ENCODE measurements around the gene RERE.

RERE gene

DNA sequence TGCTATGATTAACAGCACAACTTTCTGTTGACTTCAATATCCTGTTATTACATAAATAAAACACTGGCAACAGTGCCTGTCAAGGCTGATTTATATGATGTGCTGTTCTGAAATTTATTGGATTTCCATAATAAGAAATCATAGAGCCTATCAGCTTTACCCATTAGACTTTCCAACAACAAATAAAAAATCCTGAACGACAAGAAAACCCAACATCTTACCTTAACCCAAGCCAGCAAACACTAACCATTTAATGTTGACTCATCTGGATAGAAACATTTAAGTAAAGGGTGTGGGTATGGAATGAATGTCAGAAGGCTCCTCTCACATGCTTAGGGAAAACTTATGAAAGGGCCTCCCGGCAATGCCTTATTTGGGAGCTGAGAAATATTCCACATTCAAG, 334.5 kb downstream of the RERE start:
- TF ChIP-seq CTCF (IDR thresholded peaks at IDR 0.05; ENCODE audit: extremely low read depth, insufficient read depth, missing control alignments), result no peak
- in situ Hi-C loops (cut with MboI; ENCODE audit: low pct_unique_long_range_greater_than_20kb, low sequenced_read_pairs, unreplicated experiment), result no loop called here
- DNase-seq (ENCODE audit: low spot score), result no peak

- in situ Hi-C loops (cut with MboI; ENCODE audit: low pct_unique_long_range_greater_than_20kb, low sequenced_read_pairs, unreplicated experiment), result no loop called here
- TF ChIP-seq CTCF (IDR thresholded peaks at IDR 0.05; ENCODE audit: extremely low read depth, insufficient read depth, missing control alignments), result no peak
These were observed 335.6 kb downstream of the RERE start for GRCh38 chr1:8481650-8482380.

GRCh38 chr1:8478566-8478965, 338.9 kb downstream of the RERE start:
- no peak for TF ChIP-seq CTCF (IDR thresholded peaks at IDR 0.05; ENCODE audit: extremely low read depth, insufficient read depth, missing control alignments)
- DNase-seq (ENCODE audit: low spot score), result no peak
- in situ Hi-C loops (cut with MboI; ENCODE audit: low pct_unique_long_range_greater_than_20kb, low sequenced_read_pairs, unreplicated experiment), result no loop called here

More at GRCh38 chr1:8481650-8482380, 335.6 kb downstream of the RERE start:
- DNase-seq (ENCODE audit: low spot score), result no peak

DNA sequence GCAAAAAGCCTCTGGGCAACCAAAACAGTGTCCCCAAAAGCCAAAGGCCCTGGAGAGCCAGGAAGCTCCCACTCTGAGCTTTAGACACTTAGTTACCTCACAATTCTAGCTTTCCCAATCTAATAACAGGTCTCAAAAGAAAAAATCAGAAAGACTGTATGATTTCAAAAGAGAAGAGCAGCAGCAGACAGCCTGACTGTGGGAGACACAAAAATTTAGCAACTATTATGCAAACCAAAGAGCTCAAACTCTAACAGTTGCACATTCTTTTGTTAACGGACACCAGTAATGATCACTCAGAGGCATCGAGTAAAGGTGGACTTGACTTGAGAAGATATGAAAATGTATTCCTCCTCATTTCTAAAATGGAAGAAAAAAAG, 339.5 kb downstream of the RERE start:
- TF ChIP-seq CTCF (IDR thresholded peaks at IDR 0.05; ENCODE audit: extremely low read depth, insufficient read depth, missing control alignments), result no peak
- DNase-seq (ENCODE audit: low spot score), result no peak
- in situ Hi-C loops (cut with MboI; ENCODE audit: low pct_unique_long_range_greater_than_20kb, low sequenced_read_pairs, unreplicated experiment), result no loop called here

DNA sequence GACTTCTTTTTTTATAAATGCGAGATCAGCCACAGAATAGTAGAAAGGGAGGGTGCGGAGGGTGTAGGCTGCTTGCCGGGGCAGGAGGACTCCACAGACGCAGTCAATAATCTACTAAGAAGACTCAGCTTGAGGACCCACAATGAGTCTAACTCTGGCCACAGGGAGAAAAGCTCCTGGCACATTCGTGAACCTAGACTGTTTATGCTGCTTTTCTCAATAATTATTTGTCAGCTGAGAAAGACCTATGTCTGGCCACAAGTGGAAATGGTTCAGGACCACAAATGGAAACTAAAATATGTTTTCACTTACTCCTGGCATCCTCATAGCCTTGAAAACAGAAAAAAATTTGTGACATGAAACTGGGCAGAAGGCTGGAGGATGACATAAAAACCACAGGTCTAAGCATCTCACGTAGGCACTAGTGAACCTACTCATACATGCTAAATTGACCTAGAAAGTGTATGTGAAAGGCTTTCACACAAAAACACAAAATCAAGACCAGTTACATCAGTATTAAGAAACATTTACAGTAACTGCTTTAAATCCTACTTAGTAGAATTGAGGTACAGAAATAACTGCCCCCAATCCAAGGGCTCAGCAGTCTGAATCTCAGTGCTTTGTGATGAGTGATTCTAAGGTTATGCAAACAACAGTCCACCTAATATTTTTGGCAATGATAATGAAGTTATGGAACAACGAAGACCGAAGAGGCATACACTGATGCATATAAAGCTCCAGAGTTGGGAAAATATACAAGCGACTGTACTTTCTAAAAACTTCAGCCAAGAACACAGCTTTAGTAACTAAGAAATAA, 340.1 kb downstream of the RERE start:
- no peak for DNase-seq (ENCODE audit: low spot score)
- in situ Hi-C loops (cut with MboI; ENCODE audit: low pct_unique_long_range_greater_than_20kb, low sequenced_read_pairs, unreplicated experiment), result no loop called here
- no peak for TF ChIP-seq CTCF (IDR thresholded peaks at IDR 0.05; ENCODE audit: extremely low read depth, insufficient read depth, missing control alignments)

GRCh38 chr1:8476006-8476405, 341.4 kb downstream of the RERE start:
- no peak for DNase-seq (ENCODE audit: low spot score)
- in situ Hi-C loops (cut with MboI; ENCODE audit: low pct_unique_long_range_greater_than_20kb, low sequenced_read_pairs, unreplicated experiment), result no loop called here
- no peak for TF ChIP-seq CTCF (IDR thresholded peaks at IDR 0.05; ENCODE audit: extremely low read depth, insufficient read depth, missing control alignments)

Data from GM13977 (cell line).